H1 (cell line): ENCODE measurements around the gene MTCH1. TPM values are rescaled to one million over a fixed set of nuclear protein-coding genes. Genes with fewer than 3 reads are reported as not detected.

Experiments used
- CTCF ChIA-PET: fragments of 300-600 bp; sonication (Branson Sonifier 250); formaldehyde crosslinking; loops from one replicate; lab custom pipeline; 2021; ENCODE audit not compliant: partially characterized antibody; lab: Charles Lee
- POLR2A ChIA-PET: fragments of 300-600 bp; sonication (Branson Sonifier 250); formaldehyde crosslinking; loops from one replicate; lab custom pipeline; 2021; ENCODE audit warnings: inconsistent platforms; ENCODE audit not compliant: partially characterized antibody; lab: Charles Lee
- DNase-seq, 2 experiments: peaks; one replicate each; pipeline versions ENCODE4 v3.0.0 to v3.0.0-alpha.2; 2010 to 2022; ENCODE audit warnings: low spot score in 2 of 2, low read depth in 1 of 2, mixed read lengths in 1 of 2
- FAIRE-seq: peaks from 2 replicates; lab custom pipeline; 2011; peaks lifted over from hg19 to GRCh38; lab: Jason Lieb, UNC
- H2AFZ ChIP-seq: 2 replicates; pipeline ENCODE4 v1.8.1; 2012; ENCODE audit warnings: low read length, inconsistent platforms
- H2AK5ac ChIP-seq: 2 replicates; pipeline ENCODE4 v1.6.1; 2013; ENCODE audit warnings: low read depth, low read length
- H2BK120ac ChIP-seq: replicated peaks from 2 replicates; pipeline ENCODE3; 2013; ENCODE audit warnings: low read depth, low read length, inconsistent platforms
- H2BK12ac ChIP-seq: 2 replicates; pipeline ENCODE4 v1.6.1; 2013; ENCODE audit warnings: low read depth, low read length
- H2BK15ac ChIP-seq: 2 replicates; pipeline ENCODE4 v1.6.1; 2013; ENCODE audit warnings: low read length
- H2BK20ac ChIP-seq: 2 replicates; pipeline ENCODE4 v1.6.1; 2013; ENCODE audit warnings: low read length
- H2BK5ac ChIP-seq: 2 replicates; pipeline ENCODE4 v1.6.1; 2013; ENCODE audit warnings: low read depth, low read length
- H3K14ac ChIP-seq: 2 replicates; pipeline ENCODE4 v1.6.1; 2013; ENCODE audit warnings: inconsistent platforms; ENCODE audit not compliant: insufficient read length
- H3K18ac ChIP-seq: 2 replicates; pipeline ENCODE4 v1.6.1; 2013; ENCODE audit warnings: low read length; ENCODE audit errors: extremely low read depth
- H3K23ac ChIP-seq: 2 replicates; pipeline ENCODE4 v1.6.1; 2013; ENCODE audit warnings: inconsistent platforms; ENCODE audit not compliant: insufficient read length
- H3K23me2 ChIP-seq: 2 replicates; pipeline ENCODE4 v1.6.1; 2013; ENCODE audit warnings: low read depth, low read length
- H3K27ac ChIP-seq: 2 replicates; pipeline ENCODE4 v1.6.1; 2011; ENCODE audit warnings: low read depth, low read length, inconsistent platforms
- H3K27me3 ChIP-seq, 4 experiments: replicated peaks in 1 of 4; 1 replicate in 1 of 4; 2 replicates in 3 of 4; pipeline versions ENCODE4 v1.6.1 to v1.8.1; 2011 to 2013; ENCODE audit warnings: low read length in 3 of 4, mild to moderate bottlenecking in 3 of 4, inconsistent platforms in 2 of 4, mixed read lengths in 2 of 4, moderate library complexity in 1 of 4; ENCODE audit not compliant: control insufficient read depth in 3 of 4, insufficient read depth in 3 of 4; ENCODE audit errors: extremely low read depth in 1 of 4
- H3K36me3 ChIP-seq, 4 experiments: 2 replicates each; pipeline versions ENCODE4 v1.6.1 to v1.8.1; 2011 to 2013; ENCODE audit warnings: mild to moderate bottlenecking in 4 of 4, low read length in 3 of 4, moderate library complexity in 2 of 4, control low read depth in 1 of 4, inconsistent platforms in 1 of 4; ENCODE audit not compliant: insufficient read depth in 4 of 4, control insufficient read depth in 2 of 4
- H3K4ac ChIP-seq: replicated peaks from 2 replicates; pipeline ENCODE3; 2013; ENCODE audit warnings: low read length, low read depth, mixed read lengths, inconsistent platforms; ENCODE audit not compliant: insufficient read length
- H3K4me1 ChIP-seq, 4 experiments: replicated peaks in 1 of 4; 1 replicate in 1 of 4; 2 replicates in 3 of 4; pipeline versions ENCODE4 v1.6.1 to v1.8.1; 2011 to 2013; ENCODE audit warnings: low read length in 3 of 4, inconsistent platforms in 2 of 4, mixed read lengths in 1 of 4; ENCODE audit not compliant: insufficient read depth in 4 of 4, control insufficient read depth in 3 of 4
- H3K4me2 ChIP-seq, 2 experiments: 2 replicates each; pipeline versions ENCODE4 v1.6.1 to v1.8.1; 2011 to 2013; ENCODE audit warnings: low read depth in 2 of 2, low read length in 2 of 2, control low read depth in 1 of 2, inconsistent platforms in 1 of 2, mild to moderate bottlenecking in 1 of 2; ENCODE audit not compliant: insufficient read depth in 1 of 2
- H3K4me3 ChIP-seq, 4 experiments: fragments of 200-600, 300-600 bp in 1 of 4; sonication (generic), shearing (Covaris generic), sonication (Bioruptor Twin) in 1 of 4; 2 replicates each; pipeline versions ENCODE4 v1.5.1 to v1.8.1; 2011 to 2016; ENCODE audit warnings: low read length in 4 of 4, low read depth in 3 of 4, control low read depth in 2 of 4, inconsistent platforms in 2 of 4, mild to moderate bottlenecking in 2 of 4, mixed read lengths in 1 of 4, moderate library complexity in 1 of 4; ENCODE audit not compliant: insufficient read depth in 2 of 4; ENCODE audit errors: extremely low read depth in 1 of 4
- H3K56ac ChIP-seq: replicated peaks from 2 replicates; pipeline ENCODE3; 2013; ENCODE audit warnings: low read depth, mild to moderate bottlenecking, mixed read lengths, low read length, inconsistent platforms; ENCODE audit not compliant: insufficient read length
- H3K79me1 ChIP-seq: 2 replicates; pipeline ENCODE4 v1.6.1; 2013; ENCODE audit warnings: low read depth, low read length, control low read depth
- H3K79me2 ChIP-seq, 2 experiments: 2 replicates each; pipeline versions ENCODE4 v1.6.1 to v1.8.1; 2012 to 2013; ENCODE audit warnings: low read length in 2 of 2, mild to moderate bottlenecking in 2 of 2, inconsistent platforms in 1 of 2; ENCODE audit not compliant: insufficient read depth in 2 of 2, control insufficient read depth in 1 of 2
- H3K9ac ChIP-seq, 4 experiments: replicated peaks in 1 of 4; 1 replicate in 1 of 4; 2 replicates in 3 of 4; pipeline versions ENCODE4 v1.6.1 to v1.8.1; 2011 to 2013; ENCODE audit warnings: low read depth in 3 of 4, low read length in 3 of 4, control low read depth in 2 of 4, mild to moderate bottlenecking in 2 of 4, moderate library complexity in 2 of 4, inconsistent platforms in 1 of 4; ENCODE audit errors: extremely low read depth in 1 of 4
- H3K9me3 ChIP-seq, 2 experiments: 2 replicates each; pipeline versions ENCODE4 v1.6.1 to v1.8.1; 2012 to 2013; ENCODE audit warnings: mild to moderate bottlenecking in 2 of 2, moderate library complexity in 2 of 2, control low read depth in 1 of 2, inconsistent platforms in 1 of 2, low read depth in 1 of 2, low read length in 1 of 2, mixed read lengths in 1 of 2; ENCODE audit not compliant: insufficient read depth in 2 of 2
- H4K20me1 ChIP-seq, 2 experiments: replicated peaks in 1 of 2; 2 replicates each; pipeline versions ENCODE3 to v1.8.1; 2011 to 2013; ENCODE audit warnings: inconsistent platforms in 2 of 2, low read length in 2 of 2, mild to moderate bottlenecking in 1 of 2; ENCODE audit not compliant: insufficient read depth in 2 of 2, control insufficient read depth in 1 of 2
- H4K5ac ChIP-seq: 2 replicates; pipeline ENCODE4 v1.6.1; 2013; ENCODE audit warnings: low read length, low read depth, mixed read lengths, inconsistent platforms; ENCODE audit not compliant: insufficient read length
- H4K8ac ChIP-seq: 2 replicates; pipeline ENCODE4 v1.8.0; 2013; ENCODE audit warnings: mild to moderate bottlenecking, moderate library complexity, low read length, inconsistent platforms; ENCODE audit not compliant: insufficient read depth; ENCODE audit errors: extremely low read depth
- H4K91ac ChIP-seq: replicated peaks from 2 replicates; pipeline ENCODE3; 2013; ENCODE audit warnings: low read length, mixed read lengths, inconsistent platforms; ENCODE audit not compliant: insufficient read length
- TEAD4 ChIP-seq: IDR thresholded peaks from 2 replicates; pipeline ENCODE4 v1.6.1; 2012; ENCODE audit warnings: low read depth, low read length, inconsistent platforms, mixed read lengths
- WGBS, 2 experiments: shearing (Covaris generic) in 1 of 2; methylation state at CpG; one replicate each; pipeline versions ENCODE4 v1.1.6 to v1.1.7; 2013 to 2015; ENCODE audit warnings: low lambda C conversion rate in 2 of 2, mixed read lengths in 2 of 2, inconsistent platforms in 1 of 2, low coverage in 1 of 2, missing lambda C conversion rate in 1 of 2; ENCODE audit not compliant: insufficient replicate concordance in 2 of 2, insufficient coverage in 1 of 2, insufficient read length in 1 of 2; ENCODE audit errors: extremely low coverage in 1 of 2, missing lambda C conversion rate in 1 of 2; 5-methylcytosine and 5-hydroxymethylcytosine counted together
- polyA plus RNA-seq, 7 experiments: library from polyadenylated mRNA; depleted of rRNA in 3 of 7; stranded (reverse) in 5 of 7; unstranded in 2 of 7; fragments of >200 nt in 5 of 7; fragments of 200-250 nt in 2 of 7; gene quantifications; 1 replicate in 5 of 7; 2 replicates in 1 of 7; 4 replicates in 1 of 7; pipeline versions ENCODE4 v1.2.1 to v1.2.3, GENCODE V29; 2011 to 2013; ENCODE audit warnings: missing spikeins in 2 of 7, mixed read lengths in 2 of 7
- total RNA-seq: library from RNA; stranded (reverse); fragmentation: NEBNext Ultra II Directional; extraction: Animal tissue kit (Norgen Biotek cat#: 25700); gene quantifications from 2 replicates; pipeline ENCODE4 v1.2.1, GENCODE V29; 2021
- TF ChIP-seq, protein P1 (sequence below), 3 experiments: IDR thresholded peaks; 1 replicate in 2 of 3; 2 replicates in 1 of 3; pipeline versions ENCODE4 v1.5.1 to v1.6.1; 2011; ENCODE audit warnings: low read length in 3 of 3, mild to moderate bottlenecking in 3 of 3, inconsistent platforms in 2 of 3, low read depth in 1 of 3, moderate library complexity in 1 of 3; ENCODE audit not compliant: insufficient read depth in 1 of 3; ENCODE audit errors: control extremely low read depth in 1 of 3

MTCH1 gene
- total and polyA plus RNA-seq, 2 of the 8 experiments (the other 6 are each of a cell fraction or from before 2014, with no cell fraction given), result 169 to 214 TPM

DNA sequence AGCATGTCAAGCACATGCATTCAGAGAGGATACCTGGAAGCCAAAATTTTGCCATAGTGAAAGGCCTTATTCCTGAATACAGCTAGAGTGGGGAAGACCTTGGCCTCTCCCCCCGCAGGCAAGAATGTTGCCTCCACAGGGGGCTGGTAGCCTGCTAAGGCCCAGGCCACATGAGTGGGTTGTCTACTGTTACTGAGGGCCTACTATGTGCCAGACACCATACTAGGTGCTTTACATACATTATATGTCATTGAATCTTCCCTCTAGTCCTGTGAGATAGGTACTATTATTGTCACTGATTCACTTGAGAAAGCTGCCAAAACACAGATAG lies 32.1 kb downstream of the MTCH1 start:
- H3K23ac ChIP-seq, result no peak overlapping the region
- H2AFZ ChIP-seq, result no peak overlapping the region
- no peaks in the 10 kb centered on the region for H3K23me2 ChIP-seq
- H3K9me3 ChIP-seq, result no peaks in the 10 kb centered on the region
- 75% methylated on average over 1 of the region's 1 CpG; no CpG with 5 or more reads in 1 of the 2 experiments for WGBS, 2 experiments
- no peak overlapping the region for H3K18ac ChIP-seq
- H2BK120ac ChIP-seq, result no peak overlapping the region
- no peak overlapping the region for H4K8ac ChIP-seq
- DNase-seq, result no peak
- H4K20me1 ChIP-seq, result no peaks in the 10 kb centered on the region
- H2BK12ac ChIP-seq, result no peak overlapping the region
- peaks cover 0 to 12% (median 3%) of the 10 kb centered on the region in 4 experiments; a peak in 5 of 7 replicates for H3K4me1 ChIP-seq
- H2BK5ac ChIP-seq, result no peak overlapping the region
- H4K5ac ChIP-seq, result no peak overlapping the region
- H3K9ac ChIP-seq, result no peak overlapping the region
- POLR2A ChIA-PET, result interaction anchor here (0.7 to 1.2 kb wide), 4 partner anchors 12 to 166 kb away, joined by 3 to 4 read pairs (median 3); no protein-coding TSS in a partner anchor
- H3K79me1 ChIP-seq, result no peaks in the 10 kb centered on the region
- H3K56ac ChIP-seq, result no peak overlapping the region
- 0 out of 2 replicates have a peak overlapping the region, but pooled peaks have one; percentile 74 for H2BK15ac ChIP-seq
- H3K27me3 ChIP-seq, result no peaks in the 10 kb centered on the region
- H3K4ac ChIP-seq, result no peak overlapping the region
- TF ChIP-seq, protein P1, sequence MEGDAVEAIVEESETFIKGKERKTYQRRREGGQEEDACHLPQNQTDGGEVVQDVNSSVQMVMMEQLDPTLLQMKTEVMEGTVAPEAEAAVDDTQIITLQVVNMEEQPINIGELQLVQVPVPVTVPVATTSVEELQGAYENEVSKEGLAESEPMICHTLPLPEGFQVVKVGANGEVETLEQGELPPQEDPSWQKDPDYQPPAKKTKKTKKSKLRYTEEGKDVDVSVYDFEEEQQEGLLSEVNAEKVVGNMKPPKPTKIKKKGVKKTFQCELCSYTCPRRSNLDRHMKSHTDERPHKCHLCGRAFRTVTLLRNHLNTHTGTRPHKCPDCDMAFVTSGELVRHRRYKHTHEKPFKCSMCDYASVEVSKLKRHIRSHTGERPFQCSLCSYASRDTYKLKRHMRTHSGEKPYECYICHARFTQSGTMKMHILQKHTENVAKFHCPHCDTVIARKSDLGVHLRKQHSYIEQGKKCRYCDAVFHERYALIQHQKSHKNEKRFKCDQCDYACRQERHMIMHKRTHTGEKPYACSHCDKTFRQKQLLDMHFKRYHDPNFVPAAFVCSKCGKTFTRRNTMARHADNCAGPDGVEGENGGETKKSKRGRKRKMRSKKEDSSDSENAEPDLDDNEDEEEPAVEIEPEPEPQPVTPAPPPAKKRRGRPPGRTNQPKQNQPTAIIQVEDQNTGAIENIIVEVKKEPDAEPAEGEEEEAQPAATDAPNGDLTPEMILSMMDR (IDR thresholded peaks at IDR 0.05; ENCODE audit: control extremely low read depth in 1 of 3, insufficient read depth in 1 of 3, low read depth in 1 of 3, low read length in 3 of 3), result no peak
- 0 out of 2 replicates have a peak, but pooled peaks have one; percentile 6 for TF ChIP-seq TEAD4
- TF ChIP-seq, all 59 proteins: peak for 1
- H3K4me2 ChIP-seq, result no peak overlapping the region
- no peaks in the 10 kb centered on the region for H3K36me3 ChIP-seq
- CTCF ChIA-PET, result interaction anchor here (0.7 to 5.4 kb wide), 10 partner anchors 9 to 192 kb away, joined by 3 to 41 read pairs (median 3); partner anchors contain the start of gene PPIL1
- H3K27ac ChIP-seq, result no peak overlapping the region
- FAIRE-seq, result no peak
- H2BK20ac ChIP-seq, result no peak overlapping the region
- H3K79me2 ChIP-seq, result no peaks in the 10 kb centered on the region
- H2AK5ac ChIP-seq, result no peak overlapping the region
- no peak overlapping the region for H3K14ac ChIP-seq
- H3K4me3 ChIP-seq, result no peak overlapping the region
- H4K91ac ChIP-seq, result no peak overlapping the region
